HG03025 (cell line): ENCODE data around the gene KCNA2.

ENCODE experiments used
- ATAC-seq: cut with Tn5 transposase; IDR thresholded peaks from one replicate; pipeline ENCODE4 v1.9.1; 2021; ENCODE audit warnings: mild to moderate bottlenecking, moderate library complexity; ENCODE audit not compliant: unreplicated experiment, low FRiP score

Gene KCNA2

DNA sequence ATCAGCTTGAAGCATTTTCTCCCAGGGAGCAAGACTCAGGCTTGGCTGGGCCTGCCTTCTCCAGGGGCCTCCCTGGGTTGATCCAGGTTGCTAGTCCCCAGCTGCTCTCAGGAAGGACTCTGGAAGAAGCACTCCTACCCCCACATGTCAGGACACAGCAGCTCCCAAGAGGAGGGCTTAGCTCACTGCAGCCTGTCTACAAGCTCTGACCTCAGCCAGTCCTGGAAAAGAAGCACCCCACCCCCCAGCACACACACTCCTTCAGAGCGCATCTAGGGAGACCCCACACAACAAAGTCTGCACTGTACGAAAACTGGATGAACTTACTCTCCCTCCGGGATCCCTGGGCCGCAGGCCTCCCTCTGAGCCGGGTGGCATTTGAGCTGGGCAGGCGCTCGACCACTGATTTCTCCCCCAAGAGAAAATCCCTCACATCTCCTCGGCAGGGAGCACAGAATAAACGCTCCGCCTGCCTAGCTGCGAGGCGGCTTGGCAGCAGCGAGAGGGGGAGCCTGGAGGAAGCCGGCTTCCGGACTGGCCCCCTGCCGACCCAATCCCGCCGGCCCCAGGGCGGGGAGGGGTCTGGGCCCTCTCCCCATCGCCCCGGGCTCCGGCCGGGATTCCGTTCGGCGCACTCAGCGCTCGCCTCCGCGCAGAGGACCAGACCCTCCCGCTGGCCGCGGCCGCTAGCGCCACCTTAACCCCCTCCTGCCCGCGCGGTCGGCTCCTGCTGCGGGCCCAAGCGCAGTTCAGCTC is at the start of gene KCNA2:
Gene KCNA2 (minus strand): TSS at position 458 of the 756 bp plus-strand sequence. CDS start 1,576 bp downstream, outside the sequence.
- no peak for ATAC-seq

GRCh38 chr1:110650609-110651008 is 44.5 kb upstream of the KCNA2 start:
- ATAC-seq: no peak

DNA sequence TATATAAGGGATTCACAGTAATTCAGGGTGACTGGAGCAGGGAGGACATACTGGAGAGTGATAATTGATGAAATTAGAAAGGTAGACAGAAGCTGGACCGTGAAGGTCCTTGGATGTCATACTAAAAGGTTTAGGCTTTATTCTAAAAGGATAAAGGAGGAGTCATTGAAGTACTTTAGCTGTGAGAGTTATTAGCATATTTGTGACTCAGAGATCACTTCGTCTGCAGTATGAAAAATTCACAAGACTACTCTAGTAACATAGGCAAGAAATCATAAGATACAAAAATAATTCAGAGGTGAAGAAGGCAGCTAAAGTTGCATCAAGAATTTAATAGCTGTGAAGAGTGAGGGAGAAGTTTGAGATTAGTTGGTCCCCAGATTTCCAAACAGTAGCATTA is 42.3 kb upstream of the KCNA2 start:
- no peak for ATAC-seq

DNA sequence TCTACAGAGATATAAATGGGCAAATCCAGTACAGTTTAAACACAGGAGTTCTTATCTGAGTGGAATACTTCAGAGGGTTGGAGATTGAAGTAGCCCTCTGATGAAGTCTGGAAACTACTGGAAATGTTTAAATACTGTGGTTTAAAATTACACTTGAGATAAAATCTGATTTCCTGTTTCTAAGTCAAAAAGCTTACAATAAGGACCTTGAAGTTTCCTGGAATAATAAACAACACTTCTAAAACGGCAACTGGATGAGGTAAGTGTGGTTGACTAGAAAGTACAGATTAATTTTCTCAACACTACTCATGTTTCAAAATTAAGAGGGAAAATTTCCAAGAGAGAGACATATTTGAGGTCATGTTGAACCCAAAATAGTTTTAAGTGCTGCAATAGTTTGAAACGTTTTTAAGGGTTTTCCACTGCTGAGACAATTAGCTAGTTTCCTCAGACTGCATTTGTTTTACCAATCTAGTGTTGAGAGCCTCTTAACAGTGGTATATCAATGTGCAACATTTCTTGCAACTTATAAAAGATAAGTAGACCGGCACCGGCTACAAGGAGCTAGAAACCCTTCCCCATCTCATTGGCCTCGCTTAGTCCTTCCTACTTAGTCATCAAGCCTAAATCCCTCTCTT is 41.2 kb upstream of the KCNA2 start:
- no peak for ATAC-seq

- ATAC-seq: no peak
Observed at GRCh38 chr1:110645821-110646735, 39.9 kb upstream of the KCNA2 start.

DNA sequence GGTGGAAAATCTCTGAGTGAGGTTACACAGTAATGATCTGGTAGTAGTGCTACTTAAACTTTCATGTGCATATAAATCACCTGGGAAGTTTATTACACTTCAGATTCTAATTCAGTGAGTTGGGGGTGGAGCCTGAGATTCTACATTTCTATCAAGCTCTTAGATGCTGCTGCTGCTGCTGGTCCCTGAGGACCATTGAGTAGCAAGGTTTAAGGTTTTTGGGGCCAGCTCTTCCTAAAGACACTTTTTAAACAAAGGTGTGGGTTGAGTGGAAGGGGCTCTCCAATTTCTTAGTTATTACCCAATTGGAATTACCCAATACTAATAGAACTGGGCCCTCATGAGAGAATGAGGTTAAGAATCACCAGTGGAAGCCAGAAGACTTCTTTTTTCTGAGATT is 39.1 kb upstream of the KCNA2 start:
- ATAC-seq: no peak

DNA sequence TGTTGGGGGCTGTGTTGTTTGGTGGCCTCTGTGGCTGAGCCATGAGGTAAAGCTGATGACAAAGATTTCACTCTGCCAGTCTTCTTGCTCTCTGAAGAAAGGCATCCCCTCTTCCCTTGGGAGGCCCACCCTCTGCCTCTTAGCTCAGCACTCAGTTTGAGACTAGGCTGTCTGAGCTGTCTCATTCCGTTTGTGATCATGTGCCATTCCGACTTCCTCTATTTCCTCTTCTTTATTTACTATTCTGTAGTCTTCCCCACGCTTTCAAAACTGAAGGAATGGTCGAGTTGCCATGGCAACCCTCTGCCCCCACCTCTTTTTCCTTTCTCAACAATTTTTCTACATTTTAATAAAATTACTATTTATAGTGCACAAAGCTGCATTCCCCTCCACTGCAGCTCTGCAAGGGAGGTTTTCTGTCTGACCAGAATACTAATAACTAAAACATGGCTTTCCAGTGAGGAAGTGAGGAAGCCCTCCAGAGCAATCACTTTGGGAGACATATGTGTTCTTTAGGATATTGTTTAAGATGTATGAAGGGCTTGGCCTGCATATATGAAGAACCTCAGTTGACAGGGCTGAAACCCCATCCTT is 37.8 kb upstream of the KCNA2 start:
- ATAC-seq: no peak

GRCh38 chr1:110639724-110640386 is 33.7 kb upstream of the KCNA2 start:
- ATAC-seq: no peak

GRCh38 chr1:110638556-110638955 is 32.4 kb upstream of the KCNA2 start:
- no peak for ATAC-seq

DNA sequence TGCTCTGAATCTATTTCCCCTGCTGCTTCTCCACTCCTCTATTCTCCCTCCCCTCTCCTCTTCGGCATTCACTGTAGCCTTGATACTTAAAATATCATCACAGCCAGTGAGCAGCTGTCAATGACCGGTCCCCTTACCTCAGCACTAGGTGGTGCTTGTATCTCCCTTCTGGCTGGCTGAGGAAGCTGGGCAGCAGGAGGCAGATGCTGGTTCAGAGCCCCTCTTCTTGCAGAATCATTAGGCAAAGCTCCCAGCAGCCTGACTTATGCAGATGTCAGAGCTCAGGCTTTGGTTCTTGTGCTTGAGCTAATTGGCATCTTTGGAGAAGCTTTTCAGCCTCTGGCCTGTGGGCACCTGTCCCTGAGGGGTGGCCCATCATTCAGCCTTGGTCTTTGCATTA is 31.9 kb upstream of the KCNA2 start:
- ATAC-seq: no peak

DNA sequence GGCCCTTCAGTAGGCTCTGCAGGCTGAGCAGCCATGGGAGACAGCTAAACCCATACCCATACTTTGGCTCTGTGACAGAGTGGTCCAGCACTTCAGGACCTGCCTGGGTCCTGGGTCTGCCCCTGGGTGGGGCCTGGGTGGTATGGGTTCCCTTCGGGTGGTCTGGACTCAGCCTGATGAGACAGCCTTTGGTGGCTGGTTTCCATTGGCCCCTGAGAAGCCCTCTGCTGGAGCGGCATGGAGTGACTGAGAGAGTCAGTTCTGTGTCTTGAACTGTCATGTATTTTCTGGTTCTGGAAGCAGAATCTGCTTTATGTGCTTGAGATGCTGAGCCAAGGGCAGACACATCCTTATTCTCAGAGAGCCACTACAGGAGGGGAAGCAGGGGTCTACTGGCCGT is 31.3 kb upstream of the KCNA2 start:
- no peak for ATAC-seq

DNA sequence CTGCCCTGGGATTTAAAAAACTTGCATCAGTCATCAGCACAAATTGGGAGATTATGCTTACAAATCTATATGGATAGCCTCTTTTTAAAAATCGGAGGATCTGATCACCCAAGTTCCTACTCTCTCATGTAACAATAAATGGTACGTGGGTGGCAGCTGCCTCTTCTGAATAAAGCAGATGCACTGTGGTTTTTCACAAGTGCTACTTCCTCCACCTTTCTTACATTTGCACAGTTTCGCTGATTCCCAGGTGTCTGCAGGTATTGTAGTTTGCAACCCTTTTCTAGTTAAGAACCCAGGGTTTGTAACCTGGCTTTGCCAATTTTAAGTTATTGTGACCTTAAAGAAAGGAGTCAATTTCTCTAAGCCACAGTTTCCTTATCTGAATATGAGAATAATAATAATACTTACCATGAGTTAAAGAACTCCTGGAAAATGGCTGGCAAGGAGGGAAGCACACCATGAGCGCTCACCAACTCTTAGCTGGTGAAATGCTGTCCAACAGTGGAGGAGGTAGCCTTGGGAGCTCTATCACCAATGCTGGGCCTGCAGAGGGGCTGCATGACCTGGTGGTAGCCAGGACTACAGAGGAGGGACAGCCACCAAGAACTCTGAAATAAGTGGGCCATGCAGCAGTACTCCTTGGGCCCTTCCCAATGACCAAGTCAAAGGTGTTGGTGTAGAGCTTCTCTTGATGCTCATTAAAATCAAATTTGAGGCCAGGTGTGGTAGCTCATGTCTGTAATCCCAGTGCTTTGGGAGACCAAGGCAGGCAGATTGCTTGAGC is 30.2 kb upstream of the KCNA2 start:
- no peak for ATAC-seq

DNA sequence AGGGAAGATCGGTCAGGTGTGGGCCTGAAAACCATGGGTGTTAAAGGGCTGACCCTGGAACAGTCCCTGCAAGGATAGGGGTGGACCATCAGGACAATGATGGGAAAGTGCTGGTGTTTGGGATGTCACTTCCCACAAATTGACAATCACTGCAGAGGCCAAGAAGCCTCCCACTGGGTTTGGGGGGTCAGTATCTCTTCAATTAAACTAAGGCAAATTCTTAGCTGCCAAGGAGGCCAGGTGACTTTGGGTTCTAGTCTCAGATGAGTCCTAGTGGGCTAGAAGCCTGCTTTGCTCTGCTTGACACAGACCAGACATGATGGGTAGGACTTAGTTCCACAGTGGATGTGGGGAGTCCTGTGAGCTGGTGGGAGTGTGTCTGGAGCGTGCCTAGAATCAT is 29.3 kb upstream of the KCNA2 start:
- ATAC-seq: no peak

DNA sequence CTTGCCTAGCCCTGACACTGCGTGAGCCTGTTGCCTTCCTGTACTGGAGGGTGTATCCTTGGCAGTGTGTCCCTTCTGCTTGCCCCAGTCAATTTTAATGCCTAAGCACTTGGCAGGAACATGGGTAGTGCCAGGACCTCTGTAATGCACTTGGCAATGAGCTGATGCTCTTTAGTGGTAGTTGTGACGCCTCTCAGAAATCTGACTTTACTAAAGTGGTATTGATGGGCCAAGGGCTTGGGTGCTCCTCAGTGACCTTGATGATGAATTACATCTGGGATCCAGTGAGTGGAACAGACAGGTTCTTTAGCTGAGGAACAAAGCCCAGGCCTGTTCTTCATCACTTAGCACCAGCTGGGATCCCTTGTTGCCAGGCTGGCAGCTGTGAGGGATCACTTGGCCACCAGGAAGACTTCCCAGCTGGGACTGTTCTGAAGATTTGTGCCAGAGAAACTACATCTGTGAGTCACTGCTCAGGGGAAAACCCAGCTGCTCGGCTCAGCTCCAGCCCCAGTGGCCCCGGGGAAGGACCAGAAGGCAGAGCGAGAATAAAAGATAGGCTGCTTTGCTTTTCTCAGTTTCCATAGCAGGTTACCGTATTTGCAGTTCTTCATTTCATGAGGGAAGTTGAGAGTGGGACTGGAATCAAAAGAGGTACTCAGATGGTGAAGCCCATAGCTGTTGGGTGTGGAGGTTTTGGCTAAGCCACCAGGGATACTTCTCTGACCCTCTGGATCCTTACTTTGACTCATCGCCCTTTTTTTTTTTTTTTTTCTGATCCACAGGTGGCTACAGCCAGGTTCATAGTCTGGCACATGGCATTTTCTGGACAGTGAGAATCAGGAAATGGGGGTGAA is 28.5 kb upstream of the KCNA2 start:
- peak; percentile 54 for ATAC-seq

DNA sequence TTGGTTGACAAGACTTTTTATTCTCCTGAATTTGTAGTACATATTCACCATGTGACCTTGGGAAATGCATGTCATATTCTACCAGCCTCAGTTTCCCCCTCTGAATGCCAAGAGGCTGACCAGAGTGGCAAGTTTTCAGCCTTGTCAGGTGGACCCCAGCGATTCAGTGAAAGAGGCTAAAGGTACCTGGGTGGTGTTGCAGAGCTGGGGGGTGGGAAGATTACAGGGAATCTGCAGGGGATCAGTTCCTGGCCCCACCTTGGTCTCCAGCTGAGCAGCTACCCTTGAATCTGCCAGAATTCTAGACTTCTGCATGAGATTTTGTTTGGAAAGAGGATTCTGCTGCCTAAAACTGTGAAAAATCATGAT is 27.9 kb upstream of the KCNA2 start:
- ATAC-seq: no peak

- no peak for ATAC-seq
Observed at GRCh38 chr1:110633646-110634030, 27.5 kb upstream of the KCNA2 start.

DNA sequence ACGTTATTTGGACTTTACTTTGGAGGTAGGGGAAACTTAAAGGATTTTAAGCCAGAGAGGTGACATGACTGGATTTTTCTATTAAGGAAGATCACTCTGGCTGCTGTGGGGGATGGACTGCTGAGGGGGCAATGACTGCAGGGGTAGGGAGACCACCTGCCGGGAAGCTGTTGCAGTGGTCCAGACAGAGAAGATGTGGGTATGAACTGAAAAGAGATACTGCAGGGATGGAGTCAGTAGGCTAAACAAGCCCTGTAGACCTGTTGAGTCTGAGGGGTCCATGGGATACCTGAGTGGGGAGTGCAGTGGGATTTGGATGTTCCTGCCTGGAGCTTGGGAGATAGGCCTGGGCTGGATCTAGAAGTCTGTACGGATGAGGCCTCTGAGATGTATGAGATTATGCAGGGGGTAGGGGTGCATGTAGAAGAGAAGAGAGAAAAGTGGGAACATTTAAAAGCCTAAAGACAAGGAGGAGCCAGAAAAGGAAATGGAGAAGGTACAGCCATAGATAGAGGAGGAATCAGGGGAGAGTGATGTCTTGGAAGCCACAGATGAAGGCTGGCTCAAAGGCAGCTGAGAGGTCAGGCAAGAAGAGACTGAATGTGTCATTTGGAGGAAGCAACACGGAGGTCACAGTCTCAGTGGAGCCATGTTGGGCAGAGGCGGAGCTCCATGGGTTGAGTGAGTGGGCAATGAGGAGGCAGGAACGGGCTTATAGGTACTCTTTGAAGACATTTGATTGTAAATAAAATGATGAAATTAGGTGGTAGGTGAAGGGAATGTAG is 25.9 kb upstream of the KCNA2 start:
- no peak for ATAC-seq
